ENCODE data around the gene KRTAP4-11.
"Not testable (repeated sequence)": the region's sequence is repeated elsewhere in the genome, so short reads cannot be mapped to it uniquely, and the experiment has no call there.

Gene KRTAP4-11

GRCh38 chr17:41083427-41083826 lies 34.7 kb downstream of the KRTAP4-11 start:
- DNase-seq: not testable (repeated sequence)

GRCh38 chr17:41082626-41083025 lies 35.5 kb downstream of the KRTAP4-11 start:
- no peak for DNase-seq

GRCh38 chr17:41076788-41077187 lies 41.4 kb downstream of the KRTAP4-11 start:
- no peak for DNase-seq

GRCh38 chr17:41073676-41074075 lies 44.5 kb downstream of the KRTAP4-11 start:
- no peak for DNase-seq

GRCh38 chr17:41071606-41072360 lies 46.4 kb downstream of the KRTAP4-11 start:
- no peak for DNase-seq

- DNase-seq: no peak
Observed at GRCh38 chr17:41069031-41069430, 49.1 kb downstream of the KRTAP4-11 start.

- DNase-seq: no peak
Observed at GRCh38 chr17:41067281-41067680, 50.9 kb downstream of the KRTAP4-11 start.
